Mesenchymal stem cell (in vitro differentiated cells and primary cell): ENCODE measurements around the gene CYYR1.

Experiments used
- DNase-seq: peaks from one replicate; pipeline ENCODE4 v3.0.0-alpha.2; 2013
- H2AFZ ChIP-seq: one replicate; pipeline ENCODE4 v1.6.1; 2013; ENCODE audit warnings: low read depth, mild to moderate bottlenecking, control low read depth, inconsistent platforms, low read length, moderate library complexity
- H2AK5ac ChIP-seq: 2 replicates; pipeline ENCODE4 v1.6.1; 2013; ENCODE audit warnings: low read length, moderate library complexity, mild to moderate bottlenecking, inconsistent platforms; ENCODE audit not compliant: severe bottlenecking
- H2BK120ac ChIP-seq: one replicate; pipeline ENCODE4 v1.6.1; 2013; ENCODE audit warnings: low read depth, mild to moderate bottlenecking, inconsistent platforms, low read length, moderate library complexity
- H2BK12ac ChIP-seq, 2 experiments: one replicate each; pipeline ENCODE4 v1.6.1; 2013; ENCODE audit warnings: inconsistent platforms in 2 of 2, low read length in 2 of 2, mild to moderate bottlenecking in 2 of 2, moderate library complexity in 2 of 2, control low read depth in 1 of 2
- H2BK15ac ChIP-seq: one replicate; pipeline ENCODE4 v1.6.1; 2013; ENCODE audit warnings: mild to moderate bottlenecking, low read depth, inconsistent platforms; ENCODE audit not compliant: poor library complexity, severe bottlenecking
- H2BK5ac ChIP-seq: 2 replicates; pipeline ENCODE4 v1.6.1; 2013; ENCODE audit warnings: low read depth, mild to moderate bottlenecking, low read length, control low read depth, inconsistent platforms; ENCODE audit not compliant: poor library complexity, severe bottlenecking
- H3K14ac ChIP-seq, 2 experiments: one replicate each; pipeline ENCODE4 v1.6.1; 2013; ENCODE audit warnings: inconsistent platforms in 2 of 2, low read length in 2 of 2, control low read depth in 1 of 2, mild to moderate bottlenecking in 1 of 2, moderate library complexity in 1 of 2
- H3K18ac ChIP-seq, 2 experiments: one replicate each; pipeline ENCODE4 v1.6.1; 2013; ENCODE audit warnings: inconsistent platforms in 2 of 2, low read length in 2 of 2, control low read depth in 1 of 2, low read depth in 1 of 2, mild to moderate bottlenecking in 1 of 2
- H3K23ac ChIP-seq, 2 experiments: one replicate each; pipeline ENCODE4 v1.6.1; 2013; ENCODE audit warnings: inconsistent platforms in 2 of 2, low read length in 2 of 2, mild to moderate bottlenecking in 2 of 2, moderate library complexity in 2 of 2, control low read depth in 1 of 2
- H3K27ac ChIP-seq: 2 replicates; pipeline ENCODE4 v1.5.1; 2013; ENCODE audit warnings: mild to moderate bottlenecking, moderate library complexity, low read length, control low read depth, inconsistent platforms; ENCODE audit not compliant: poor library complexity, severe bottlenecking
- H3K27me3 ChIP-seq, 2 experiments: 2 replicates each; pipeline versions ENCODE4 v1.6.1 to v1.7.0; 2013; ENCODE audit warnings: low read length in 2 of 2, mild to moderate bottlenecking in 2 of 2, moderate library complexity in 2 of 2, control low read depth in 1 of 2, inconsistent platforms in 1 of 2; ENCODE audit not compliant: control insufficient read depth in 1 of 2, insufficient read depth in 1 of 2
- H3K36me3 ChIP-seq, 2 experiments: 2 replicates each; pipeline versions ENCODE4 v1.6.1 to v1.7.0; 2013; ENCODE audit warnings: low read length in 2 of 2, control low read depth in 1 of 2, inconsistent platforms in 1 of 2, low read depth in 1 of 2, mild to moderate bottlenecking in 1 of 2; ENCODE audit not compliant: insufficient read depth in 2 of 2, control insufficient read depth in 1 of 2
- H3K4ac ChIP-seq, 2 experiments: one replicate each; pipeline ENCODE4 v1.6.1; 2013; ENCODE audit warnings: inconsistent platforms in 2 of 2, low read length in 2 of 2, mild to moderate bottlenecking in 2 of 2, moderate library complexity in 2 of 2, control low read depth in 1 of 2, low read depth in 1 of 2
- H3K4me1 ChIP-seq: 2 replicates; pipeline ENCODE4 v1.6.1; 2013; ENCODE audit warnings: low read depth, low read length, control low read depth; ENCODE audit not compliant: control insufficient read depth, insufficient read depth
- H3K4me2 ChIP-seq: 2 replicates; pipeline ENCODE4 v1.6.1; 2013; ENCODE audit warnings: low read length, mild to moderate bottlenecking, inconsistent platforms; ENCODE audit not compliant: poor library complexity, severe bottlenecking
- H3K4me3 ChIP-seq, 2 experiments: 2 replicates each; pipeline versions ENCODE4 v1.5.1 to v1.7.0; 2013; ENCODE audit warnings: low read length in 2 of 2, mild to moderate bottlenecking in 2 of 2, control low read depth in 1 of 2, low read depth in 1 of 2; ENCODE audit not compliant: insufficient read depth in 1 of 2
- H3K79me1 ChIP-seq: replicated peaks from 2 replicates; pipeline ENCODE4 v1.6.1; 2013; ENCODE audit warnings: mild to moderate bottlenecking, control low read depth, low read length, inconsistent platforms; ENCODE audit not compliant: poor library complexity, severe bottlenecking
- H3K9ac ChIP-seq: 2 replicates; pipeline ENCODE4 v1.7.0; 2013; ENCODE audit warnings: mild to moderate bottlenecking, low read length, moderate library complexity
- H3K9me3 ChIP-seq: 2 replicates; pipeline ENCODE4 v1.7.0; 2013; ENCODE audit warnings: mild to moderate bottlenecking, low read length; ENCODE audit not compliant: control insufficient read depth
- H4K8ac ChIP-seq: one replicate; pipeline ENCODE4 v1.6.1; 2013; ENCODE audit warnings: inconsistent platforms, mild to moderate bottlenecking, low read length, moderate library complexity
- H4K91ac ChIP-seq: one replicate; pipeline ENCODE4 v1.6.1; 2013; ENCODE audit warnings: mild to moderate bottlenecking, low read length, inconsistent platforms
- WGBS: methylation state at CpG from one replicate; pipeline ENCODE4 v1.1.7; 2013; ENCODE audit warnings: mixed read lengths; 5-methylcytosine and 5-hydroxymethylcytosine counted together

The CYYR1 gene

GRCh38 chr21:26550326-26550725, 22.8 kb downstream of the CYYR1 start:
- Histone ChIP-seq H3K18ac (no peak overlapping the region), H2BK5ac (no peak overlapping the region), H2BK15ac (no peak overlapping the region), H4K8ac (no peak overlapping the region), H3K36me3 (no peaks in the 10 kb centered on the region), H2BK120ac (no peak overlapping the region), H3K27me3 (no peaks in the 10 kb centered on the region), H2BK12ac (no peak overlapping the region), H3K4me3 (peak overlapping the region in 1 of 2 experiments; percentile 55), H3K9me3 (no peaks in the 10 kb centered on the region), H3K9ac (peak overlapping the region; percentile 46), H3K4ac (no peak overlapping the region), H3K4me1 (no peaks in the 10 kb centered on the region), H3K14ac (no peak overlapping the region), H3K4me2 (no peak overlapping the region), H3K27ac (peak overlapping the region; percentile 52), H3K79me1 (no peaks in the 10 kb centered on the region), H2AFZ (no peak overlapping the region), H4K91ac (no peak overlapping the region), H3K23ac (no peak overlapping the region), H2AK5ac (no peak overlapping the region)
- WGBS = 84% methylated on average over 2 of the region's 2 CpGs
- no peak for DNase-seq

DNA sequence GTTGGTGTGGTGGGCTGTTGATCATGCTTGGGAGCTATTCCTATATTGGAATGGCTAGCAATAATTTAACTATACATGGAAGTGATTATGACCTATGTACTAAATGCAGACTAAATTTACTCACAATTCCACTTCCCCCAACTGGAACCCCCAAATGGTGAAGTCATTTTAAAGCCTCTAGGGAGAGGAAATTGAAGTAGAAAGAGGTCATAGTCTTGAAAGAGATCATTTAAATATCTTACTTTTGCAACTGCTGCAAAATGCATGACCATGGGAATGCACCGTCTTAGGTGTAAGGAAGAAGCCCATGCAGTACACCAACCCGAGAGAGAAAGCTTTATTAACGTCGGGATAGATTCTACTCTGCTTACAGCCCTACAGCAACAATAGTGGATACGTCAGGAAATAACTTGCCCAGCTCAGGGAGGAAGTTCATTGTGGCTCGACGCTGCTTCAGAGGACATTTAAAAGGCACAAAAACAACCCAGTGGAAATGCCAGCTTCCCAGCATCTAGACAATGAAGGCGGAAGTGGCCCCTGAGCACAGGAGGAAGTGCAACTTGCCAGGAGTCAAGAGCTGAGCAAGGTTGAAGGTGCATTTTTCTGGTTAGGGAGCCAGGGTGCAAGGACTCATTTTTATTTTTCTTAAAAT, 26.5 kb downstream of the CYYR1 start:
- no peaks in the 10 kb centered on the region for H3K27me3 ChIP-seq
- H3K4me3 ChIP-seq = no peak overlapping the region
- no peak overlapping the region for H2BK5ac ChIP-seq
- 92% methylated on average over 8 of the region's 8 CpGs for WGBS
- H3K79me1 ChIP-seq = no peaks in the 10 kb centered on the region
- H3K36me3 ChIP-seq = no peaks in the 10 kb centered on the region
- H3K4me2 ChIP-seq = no peak overlapping the region
- H3K14ac ChIP-seq = no peak overlapping the region
- no peak overlapping the region for H2AK5ac ChIP-seq
- no peak overlapping the region for H3K27ac ChIP-seq
- no peak overlapping the region for H2AFZ ChIP-seq
- H3K4ac ChIP-seq = no peak overlapping the region
- no peaks in the 10 kb centered on the region for H3K4me1 ChIP-seq
- H4K91ac ChIP-seq = no peak overlapping the region
- H2BK120ac ChIP-seq = no peak overlapping the region
- H3K23ac ChIP-seq = no peak overlapping the region
- H4K8ac ChIP-seq = no peak overlapping the region
- no peak overlapping the region for H3K18ac ChIP-seq
- H2BK12ac ChIP-seq = no peak overlapping the region
- no peaks in the 10 kb centered on the region for H3K9me3 ChIP-seq
- no peak for DNase-seq
- H3K9ac ChIP-seq = no peak overlapping the region
- H2BK15ac ChIP-seq = no peak overlapping the region

DNA sequence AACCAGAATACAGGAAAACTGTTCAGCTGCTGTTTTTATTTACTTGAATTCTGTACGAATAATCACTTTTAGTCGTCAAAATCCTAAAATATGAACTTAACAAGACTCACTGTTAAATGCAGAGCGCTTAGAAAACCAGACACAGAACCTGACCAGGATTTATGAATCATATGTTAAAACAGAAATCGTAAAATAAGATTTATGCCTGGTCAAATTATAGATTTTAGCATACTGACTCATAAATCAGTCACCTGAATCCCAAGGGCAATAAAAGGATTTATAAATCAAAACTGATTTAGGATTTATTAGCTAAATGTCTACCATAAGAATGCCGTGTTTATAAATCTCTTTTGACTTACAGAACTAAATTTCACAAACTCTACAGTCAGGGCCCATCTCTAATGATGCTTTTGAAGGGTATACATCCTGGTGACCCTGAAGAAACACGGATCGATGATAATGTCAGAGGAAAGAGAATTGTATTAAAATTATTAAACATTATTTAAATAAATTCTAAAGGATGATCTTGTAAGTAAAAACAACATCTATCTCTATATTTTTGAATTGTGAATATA, 28.8 kb downstream of the CYYR1 start:
- Histone ChIP-seq H2BK120ac (no peak overlapping the region), H3K27ac (no peak overlapping the region), H3K4me3 (no peak overlapping the region), H3K14ac (no peak overlapping the region), H3K36me3 (no peaks in the 10 kb centered on the region), H2AFZ (no peak overlapping the region), H3K9ac (no peak overlapping the region), H2BK15ac (no peak overlapping the region), H3K9me3 (no peaks in the 10 kb centered on the region), H3K27me3 (no peaks in the 10 kb centered on the region), H2BK5ac (no peak overlapping the region), H3K4ac (no peak overlapping the region), H3K4me2 (no peak overlapping the region), H3K4me1 (no peaks in the 10 kb centered on the region), H2AK5ac (no peak overlapping the region), H4K8ac (no peak overlapping the region), H3K18ac (no peak overlapping the region), H3K79me1 (no peaks in the 10 kb centered on the region), H4K91ac (no peak overlapping the region), H3K23ac (no peak overlapping the region), H2BK12ac (no peak overlapping the region)
- 87% methylated on average over 2 of the region's 7 CpGs for WGBS
- DNase-seq = no peak

DNA sequence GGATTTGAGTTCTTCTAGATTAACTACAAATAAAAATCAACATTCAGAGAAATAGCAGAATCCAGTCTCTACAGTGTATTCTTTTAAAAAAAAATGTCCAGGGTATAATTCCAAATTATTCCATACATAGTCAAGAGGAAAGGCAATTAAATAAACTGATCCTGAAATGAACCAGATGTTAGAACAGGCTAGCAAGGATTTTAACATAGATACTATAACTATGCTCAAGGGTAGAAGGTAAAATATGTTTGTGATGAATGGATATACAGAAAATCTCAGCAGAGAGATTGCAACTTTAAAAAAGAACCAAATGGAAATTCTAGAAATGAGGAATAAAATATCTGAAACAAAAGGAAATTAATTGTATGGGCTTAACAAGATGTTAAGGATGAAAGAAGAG, 32.4 kb downstream of the CYYR1 start:
- no peak overlapping the region for H2BK15ac ChIP-seq
- no peak overlapping the region for H2AFZ ChIP-seq
- no peak overlapping the region for H3K14ac ChIP-seq

More for the DNA sequence above, 32.4 kb downstream of the CYYR1 start:
- H3K27ac ChIP-seq = no peak overlapping the region
- no peak overlapping the region for H2BK5ac ChIP-seq
- H2BK12ac ChIP-seq = no peak overlapping the region
- peaks cover 2% of the 10 kb centered on the region for H3K9me3 ChIP-seq
- no peaks in the 10 kb centered on the region for H3K4me1 ChIP-seq
- H3K4me3 ChIP-seq = no peak overlapping the region
- no peaks in the 10 kb centered on the region for H3K27me3 ChIP-seq
- no peak overlapping the region for H3K4me2 ChIP-seq
- H2BK120ac ChIP-seq = no peak overlapping the region
- no peak overlapping the region for H2AK5ac ChIP-seq
- H3K36me3 ChIP-seq = no peaks in the 10 kb centered on the region
- no peaks in the 10 kb centered on the region for H3K79me1 ChIP-seq
- H3K9ac ChIP-seq = no peak overlapping the region
- no peak overlapping the region for H4K91ac ChIP-seq
- H3K4ac ChIP-seq = no peak overlapping the region
- H3K23ac ChIP-seq = no peak overlapping the region
- H3K18ac ChIP-seq = no peak overlapping the region
- DNase-seq = no peak
- no peak overlapping the region for H4K8ac ChIP-seq
